ENCODE results near the gene SEPTIN2. TPM values are rescaled to one million over a fixed set of nuclear protein-coding genes. Genes with fewer than 3 reads are reported as not detected.

Gene SEPTIN2
- total and polyA plus RNA-seq, 2 donors (not counting 3 experiments of a cell fraction or from before 2014, with no cell fraction given) = 427 to 512 TPM

DNA sequence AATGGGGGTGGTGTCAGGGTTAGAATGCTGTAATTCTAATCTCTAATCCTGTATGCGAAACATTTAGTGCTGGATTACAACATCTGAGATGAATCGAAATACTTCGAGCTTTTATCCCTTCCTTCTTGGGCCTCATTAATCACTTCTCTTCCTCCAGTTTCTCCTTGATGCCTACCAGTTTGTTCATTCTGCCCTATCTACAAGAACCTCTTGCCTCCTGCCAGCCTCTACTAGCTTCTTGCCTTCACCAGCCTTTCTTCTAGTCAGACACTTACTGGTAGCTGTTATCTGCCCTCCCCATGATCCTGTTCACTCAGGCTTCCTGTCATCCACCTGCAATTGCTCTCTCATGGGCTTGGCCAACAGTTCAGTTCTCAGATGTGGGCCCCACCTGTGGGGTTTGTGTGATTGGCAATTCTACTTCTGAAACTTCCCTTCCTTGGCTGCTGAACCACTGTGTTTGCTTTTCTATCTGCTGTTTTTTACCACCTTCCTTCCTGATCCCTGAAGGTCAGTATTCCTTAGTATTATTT lies 25.0 kb downstream of the SEPTIN2 start:
- Histone ChIP-seq H3K27me3 (ENCODE audit: control insufficient read depth in 2 of 2, insufficient read depth in 2 of 2, low read length in 2 of 2) (no peaks in the 10 kb centered on the region), H3K9me1 (replicated peaks; ENCODE audit: control insufficient read depth, extremely low read depth, insufficient read depth, low read length) (no peaks in the 10 kb centered on the region), H3K9ac (replicated peaks; ENCODE audit: extremely low read depth, insufficient read depth, low read length) (no peak overlapping the region), H3K4me3 (replicated peaks in 1 of 3; ENCODE audit: insufficient read depth in 1 of 3, low read depth in 1 of 3, low read length in 3 of 3) (no peak overlapping the region), H3K4me2 (ENCODE audit: insufficient read depth, low read length) (no peak overlapping the region), H2AFZ (ENCODE audit: low read depth, low read length) (no peak overlapping the region), H3K36me3 (ENCODE audit: control insufficient read depth in 2 of 2, extremely low read depth in 1 of 2, insufficient read depth in 2 of 2, low read length in 2 of 2) (peaks cover 41 to 42% of the 10 kb centered on the region in 2 experiments), H4K20me1 (replicated peaks; ENCODE audit: control insufficient read depth, extremely low read depth, insufficient read depth, low read length) (peaks cover 2% of the 10 kb centered on the region), H3K27ac (ENCODE audit: insufficient read depth, low read depth, low read length) (no peak overlapping the region), H3K79me2 (ENCODE audit: control insufficient read depth, insufficient read depth, low read length) (peaks cover 11% of the 10 kb centered on the region), H3K4me1 (ENCODE audit: control insufficient read depth, extremely low read depth, insufficient read depth, low read length) (no peaks in the 10 kb centered on the region), H3K9me3 (replicated peaks; ENCODE audit: control insufficient read depth, insufficient read depth, low read length) (no peaks in the 10 kb centered on the region)
- ChIA-PET CTCF (interaction anchor here (0.8 kb wide), 1 partner anchor 24 kb away, joined by 3 read pairs; no protein-coding TSS in a partner anchor), POLR2A (no interaction called here)
- no peak for FAIRE-seq
- dilution Hi-C loops (cut with MboI; ENCODE audit: extremely low pct_ligation_motif_present, low sequenced_read_pairs) (no loop called here), intact Hi-C loops (cut with micrococcal nuclease) (no loop called here)
- TF ChIP-seq, protein P1, sequence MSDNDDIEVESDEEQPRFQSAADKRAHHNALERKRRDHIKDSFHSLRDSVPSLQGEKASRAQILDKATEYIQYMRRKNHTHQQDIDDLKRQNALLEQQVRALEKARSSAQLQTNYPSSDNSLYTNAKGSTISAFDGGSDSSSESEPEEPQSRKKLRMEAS (IDR thresholded peaks at IDR 0.05; ENCODE audit: insufficient read depth, insufficient read length) = no peak
- TF ChIP-seq POLR2A (IDR thresholded peaks at IDR 0.05; ENCODE audit: low read depth, low read length) = no peak
- no peak for TF ChIP-seq POLR2AphosphoS5 (IDR thresholded peaks at IDR 0.05; ENCODE audit: insufficient read depth, low read depth, low read length)
- TF ChIP-seq, protein P2, sequence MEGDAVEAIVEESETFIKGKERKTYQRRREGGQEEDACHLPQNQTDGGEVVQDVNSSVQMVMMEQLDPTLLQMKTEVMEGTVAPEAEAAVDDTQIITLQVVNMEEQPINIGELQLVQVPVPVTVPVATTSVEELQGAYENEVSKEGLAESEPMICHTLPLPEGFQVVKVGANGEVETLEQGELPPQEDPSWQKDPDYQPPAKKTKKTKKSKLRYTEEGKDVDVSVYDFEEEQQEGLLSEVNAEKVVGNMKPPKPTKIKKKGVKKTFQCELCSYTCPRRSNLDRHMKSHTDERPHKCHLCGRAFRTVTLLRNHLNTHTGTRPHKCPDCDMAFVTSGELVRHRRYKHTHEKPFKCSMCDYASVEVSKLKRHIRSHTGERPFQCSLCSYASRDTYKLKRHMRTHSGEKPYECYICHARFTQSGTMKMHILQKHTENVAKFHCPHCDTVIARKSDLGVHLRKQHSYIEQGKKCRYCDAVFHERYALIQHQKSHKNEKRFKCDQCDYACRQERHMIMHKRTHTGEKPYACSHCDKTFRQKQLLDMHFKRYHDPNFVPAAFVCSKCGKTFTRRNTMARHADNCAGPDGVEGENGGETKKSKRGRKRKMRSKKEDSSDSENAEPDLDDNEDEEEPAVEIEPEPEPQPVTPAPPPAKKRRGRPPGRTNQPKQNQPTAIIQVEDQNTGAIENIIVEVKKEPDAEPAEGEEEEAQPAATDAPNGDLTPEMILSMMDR (IDR thresholded peaks at IDR 0.05; ENCODE audit: extremely low read depth in 1 of 2, insufficient read depth in 1 of 2, low read depth in 1 of 2, low read length in 2 of 2) = no peak
- TF ChIP-seq JUN (IDR thresholded peaks at IDR 0.05; ENCODE audit: borderline replicate concordance, insufficient read depth, insufficient read length, low read depth) = no peak
- no peak for TF ChIP-seq MYC (IDR thresholded peaks at IDR 0.05; ENCODE audit: low read depth, low read length)
- no peak for TF ChIP-seq EZH2 (IDR thresholded peaks at IDR 0.05; ENCODE audit: borderline replicate concordance, low read depth, low read length, severe bottlenecking)
- no peak for TF ChIP-seq GATA2 (IDR thresholded peaks at IDR 0.05; ENCODE audit: insufficient read depth, insufficient read length, low read depth, low read length)
- no TSS peak for BruUV-seq (replicated peaks)
- DNase-seq (ENCODE audit: low read depth, low spot score) = no peak
